Astrocyte of the cerebellum (primary cell): ENCODE results near the gene MARCHF10.

Experiments used
- DNase-seq: peaks from one replicate; pipeline ENCODE4 v3.0.0-alpha.2; 2011; ENCODE audit warnings: low read depth
- H3K4me3 ChIP-seq: 2 replicates; pipeline ENCODE4 v1.5.1; 2011; ENCODE audit warnings: mild to moderate bottlenecking, low read depth, low read length, moderate library complexity
- CTCF ChIP-seq: IDR thresholded peaks from 2 replicates; pipeline ENCODE4 v1.5.1; 2012; ENCODE audit warnings: low read length, low read depth, moderate library complexity, mild to moderate bottlenecking; ENCODE audit errors: missing control alignments
- in situ Hi-C: cut with HindIII; loops from 2 replicates; pipeline ENCODE4 v1.10.0; 2017; ENCODE audit warnings: low sequenced_read_pairs

The MARCHF10 gene

GRCh38 chr17:62765351-62765750 lies 42.8 kb downstream of the MARCHF10 start:
- in situ Hi-C loops: no loop called here
- no peak for DNase-seq
- no peak overlapping the region for H3K4me3 ChIP-seq
- TF ChIP-seq CTCF: no peak

GRCh38 chr17:62763891-62764600 lies 44.1 kb downstream of the MARCHF10 start:
- H3K4me3 ChIP-seq: no peak overlapping the region
- no peak for TF ChIP-seq CTCF
- in situ Hi-C loops: no loop called here
- no peak for DNase-seq

- H3K4me3 ChIP-seq: no peak overlapping the region
- no peak for TF ChIP-seq CTCF
- in situ Hi-C loops: no loop called here
- DNase-seq: no peak
Observed at GRCh38 chr17:62761884-62762283, 46.2 kb downstream of the MARCHF10 start.

- no peak for TF ChIP-seq CTCF
- DNase-seq: no peak
- in situ Hi-C loops: no loop called here
- H3K4me3 ChIP-seq: no peak overlapping the region
Observed at GRCh38 chr17:62760945-62761267, 47.2 kb downstream of the MARCHF10 start.

- H3K4me3 ChIP-seq: no peak overlapping the region
- no peak for DNase-seq
- TF ChIP-seq CTCF: no peak
Observed at GRCh38 chr17:62760059-62760944, 47.8 kb downstream of the MARCHF10 start.

GRCh38 chr17:62757500-62757951 lies 50.6 kb downstream of the MARCHF10 start:
- no peak for TF ChIP-seq CTCF
- in situ Hi-C loops: no loop called here
- H3K4me3 ChIP-seq: no peak overlapping the region
- no peak for DNase-seq

More at GRCh38 chr17:62760059-62760944, 47.8 kb downstream of the MARCHF10 start:
- in situ Hi-C loops: no loop called here
